Stimulated activated CD4-positive, alpha-beta T cell treated with anti-CD3 and anti-CD28 coated beads, Interleukin-4, amount 100 ng/mL, for 4 hours (primary cell): ENCODE data around the gene SPOPL.
"Not testable (repeated sequence)": the region's sequence is repeated elsewhere in the genome, so short reads cannot be mapped to it uniquely, and the experiment has no call there.

Experiments
- DNase-seq, 2 experiments: peaks; one replicate each; pipeline ENCODE4 v3.0.0-alpha.2; 2020

SPOPL gene

DNA sequence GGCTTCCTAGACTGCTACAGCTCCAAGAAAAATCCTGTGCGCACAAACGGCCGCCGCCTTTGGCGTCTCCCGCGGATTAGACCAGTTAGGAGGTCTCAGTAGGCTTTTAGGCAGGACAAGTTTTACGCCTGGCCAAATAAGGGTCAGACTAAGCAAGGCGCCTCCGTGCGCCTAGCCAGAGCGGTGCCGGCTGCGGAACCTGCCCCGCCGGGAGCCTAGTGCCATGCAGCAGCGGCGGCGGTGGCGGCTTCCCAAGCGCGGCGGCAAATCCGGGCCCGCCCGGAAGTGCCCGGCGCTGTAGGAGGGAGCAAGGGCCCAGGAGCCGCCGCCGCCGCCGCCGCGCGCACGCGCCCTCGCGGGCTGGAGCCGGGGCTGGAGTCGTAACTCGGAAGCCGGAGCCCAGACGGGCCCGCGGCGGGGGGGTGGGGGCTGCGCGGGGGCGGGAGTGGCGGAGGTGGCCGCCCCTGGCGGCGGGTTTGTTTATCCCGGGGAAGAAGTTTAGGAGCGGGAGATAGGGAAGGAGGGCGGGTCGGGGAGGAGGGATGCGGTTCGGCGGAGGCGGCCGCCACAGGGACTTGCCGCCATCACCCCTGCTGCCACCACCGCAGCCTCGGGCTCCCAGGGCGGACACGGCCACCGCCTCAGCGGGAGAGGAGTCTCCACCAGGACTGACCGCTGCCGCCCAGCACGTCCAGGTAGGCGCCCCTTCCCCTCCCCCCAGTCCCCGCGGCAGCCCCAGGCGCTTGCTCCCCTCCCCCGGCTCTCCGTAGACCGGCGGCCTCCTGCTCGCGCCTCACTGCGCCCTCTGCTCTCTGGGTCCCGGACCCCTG is at the start of gene SPOPL:
Gene SPOPL (plus strand): TSS at position 346 of the 830 bp plus-strand sequence. CDS start 48,447 bp downstream, outside the sequence.
- DNase-seq = peak; percentile 81 to 89

DNA sequence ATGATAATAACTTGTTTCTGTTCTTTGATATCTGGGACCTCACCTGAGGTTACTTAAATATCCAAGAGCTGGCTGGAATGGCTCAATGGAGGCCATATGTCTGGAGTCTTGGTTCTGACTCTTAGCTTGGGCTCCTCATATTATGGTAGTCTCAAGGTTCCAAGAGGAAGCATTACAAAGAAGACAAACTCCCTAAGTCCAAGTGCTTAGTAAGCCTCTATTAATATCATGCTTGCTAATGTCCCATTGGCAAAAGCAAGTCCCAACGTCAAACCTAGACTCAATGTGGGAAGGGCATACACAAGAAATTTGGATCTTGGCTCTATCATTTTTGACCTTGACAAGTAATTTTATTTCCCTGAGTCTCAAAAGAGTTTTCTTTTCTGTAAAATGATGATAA is 49.2 kb upstream of the SPOPL start:
- DNase-seq = no peak

DNA sequence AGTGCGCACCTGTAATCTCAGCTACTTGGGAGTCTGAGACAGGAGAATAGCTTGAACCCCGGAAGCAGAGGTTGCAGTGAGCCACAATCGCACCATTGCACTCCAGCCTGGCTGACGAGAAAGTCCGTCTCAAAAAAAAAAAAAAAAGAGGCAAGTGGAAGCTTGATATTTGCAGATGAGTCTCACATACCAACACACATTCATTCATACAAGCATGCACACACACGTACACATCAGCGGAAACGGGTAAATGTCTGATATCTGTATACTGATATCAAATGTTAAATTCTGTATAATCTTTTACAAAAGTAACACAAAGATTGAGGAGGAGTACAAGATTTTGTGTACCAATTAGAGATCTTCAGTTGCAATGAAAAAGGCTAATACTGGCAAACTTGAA is 47.8 kb upstream of the SPOPL start:
- DNase-seq = no peak

DNA sequence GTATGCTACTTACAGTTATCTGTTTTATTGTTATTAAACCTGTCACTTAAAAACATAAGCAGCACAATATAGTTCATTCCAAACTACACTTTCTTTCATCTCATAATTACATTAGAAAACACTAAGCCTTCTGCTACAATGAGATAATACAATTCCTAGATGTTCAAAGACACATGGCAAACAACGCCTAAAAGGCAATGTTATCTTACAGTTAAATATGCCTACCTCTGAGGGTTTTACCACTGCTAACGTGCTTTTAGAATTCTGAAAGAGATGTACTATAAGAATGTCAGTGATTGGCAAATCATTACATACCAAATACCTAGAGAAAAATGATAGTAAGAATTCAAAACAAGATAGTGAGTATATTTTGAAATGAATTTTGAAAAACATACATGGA is 46.8 kb upstream of the SPOPL start:
- no peak for DNase-seq

DNA sequence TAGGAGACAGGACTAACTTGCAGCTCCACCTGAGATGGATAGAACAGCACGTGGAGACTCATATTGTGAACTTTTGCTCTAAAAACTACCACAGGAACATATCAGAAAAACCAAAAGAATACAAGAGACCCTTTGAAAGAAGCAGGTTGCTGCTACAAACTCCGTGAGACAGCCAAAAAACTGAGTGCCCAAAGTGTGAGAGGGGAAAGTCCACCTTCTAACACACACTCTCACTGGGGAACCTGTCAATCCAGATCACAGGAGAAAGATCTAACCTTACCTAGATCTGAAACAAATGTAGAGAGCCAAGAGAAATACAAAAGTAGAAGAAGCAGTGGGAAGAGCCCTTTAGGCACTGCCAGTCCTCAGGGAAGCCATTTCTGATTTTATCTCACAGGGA is 46.3 kb upstream of the SPOPL start:
- no peak for DNase-seq

DNA sequence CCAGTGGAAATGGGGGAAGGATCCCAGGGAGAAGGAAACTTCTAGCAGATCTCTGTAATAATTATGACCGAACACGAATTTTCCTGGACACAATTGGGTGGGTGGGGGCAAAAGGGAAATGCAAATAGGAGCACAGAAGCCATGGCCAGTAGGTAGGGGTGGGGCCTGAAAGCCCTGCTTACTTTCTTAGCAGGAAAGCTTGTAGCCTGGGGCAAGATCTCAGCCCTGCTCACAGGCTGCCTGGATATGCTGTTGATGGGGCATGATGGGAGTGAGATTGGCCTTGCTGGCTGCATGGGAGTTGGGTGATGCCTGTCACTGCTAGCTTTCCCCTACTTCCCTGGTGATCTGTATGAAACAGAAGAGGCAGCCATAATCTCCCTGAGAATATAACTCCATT is 45.9 kb upstream of the SPOPL start:
- no peak for DNase-seq

DNA sequence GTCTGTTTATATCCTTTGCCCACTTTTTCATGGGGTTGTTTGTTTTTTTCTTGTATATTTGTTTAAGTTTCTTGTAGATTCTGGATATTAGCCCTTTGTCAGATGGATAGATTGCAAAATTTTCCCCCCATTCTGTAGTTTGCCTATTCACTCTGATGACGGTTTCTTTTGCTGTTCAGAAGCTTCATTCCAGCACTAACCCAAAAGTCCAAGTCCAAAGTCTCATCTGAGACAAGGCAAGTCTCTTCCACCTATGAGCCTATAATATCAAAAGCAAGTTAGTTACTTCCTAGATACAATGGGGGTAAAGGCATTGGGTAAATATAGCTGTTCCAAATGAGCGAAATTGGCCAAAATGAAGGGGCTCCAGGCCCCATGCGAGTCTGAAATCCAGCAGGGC is 38.9 kb upstream of the SPOPL start:
- not testable (repeated sequence) for DNase-seq

DNA sequence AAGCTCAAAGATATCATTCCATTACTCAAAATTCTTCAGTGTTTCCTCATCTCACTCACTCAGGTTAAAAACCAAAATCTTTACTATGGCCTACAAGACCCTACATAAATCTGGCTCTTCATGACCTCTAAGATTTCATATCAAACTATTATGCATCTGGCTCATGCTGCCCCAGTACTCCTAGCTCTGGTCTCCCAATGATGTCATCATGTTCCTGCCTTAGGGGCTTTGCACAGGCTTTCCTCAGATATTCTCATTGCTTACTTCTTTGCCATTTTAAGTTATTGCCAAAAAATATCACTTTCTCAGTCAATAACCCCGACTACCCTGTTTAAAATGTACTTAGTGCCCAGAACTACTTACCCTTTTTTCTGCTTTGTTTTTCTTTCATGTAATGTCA is 33.0 kb upstream of the SPOPL start:
- no peak for DNase-seq

DNA sequence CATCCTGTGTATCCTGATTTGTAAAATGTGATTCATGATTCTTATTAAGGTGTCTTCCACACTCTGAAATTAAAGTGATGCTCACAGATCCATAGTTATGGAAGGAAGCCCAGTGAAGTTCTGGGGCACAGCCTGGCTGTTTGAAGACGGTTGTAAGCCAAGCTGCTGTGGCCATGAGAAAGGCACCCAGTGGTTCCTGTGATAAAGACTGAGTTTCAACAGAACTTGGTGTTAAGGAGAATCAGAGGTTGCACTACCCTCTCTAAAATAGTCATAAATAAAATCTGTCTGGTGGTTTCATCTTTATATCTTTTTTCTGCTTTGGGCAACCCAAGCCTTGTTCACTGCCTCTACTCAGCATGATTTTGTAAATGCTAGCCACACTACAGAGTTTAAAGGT is 32.2 kb upstream of the SPOPL start:
- DNase-seq = no peak

DNA sequence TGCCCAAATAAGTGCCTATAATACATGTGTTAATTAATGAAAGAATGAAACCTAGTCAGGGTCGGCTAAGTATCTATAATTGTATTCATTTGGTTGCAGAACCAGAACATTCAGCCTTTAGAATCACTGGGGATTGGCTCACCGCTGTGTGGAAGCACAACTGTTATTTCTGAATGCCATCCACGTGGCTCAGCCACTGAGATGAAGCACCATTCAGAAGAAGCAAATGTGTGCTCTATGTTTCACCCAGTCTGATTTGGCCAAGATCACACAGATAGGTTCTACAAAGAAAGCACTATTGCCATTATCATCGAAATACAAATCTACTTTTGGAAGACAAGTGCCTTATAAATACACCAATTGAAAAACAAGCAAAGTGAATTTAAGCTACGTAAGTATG is 30.6 kb upstream of the SPOPL start:
- no peak for DNase-seq

DNA sequence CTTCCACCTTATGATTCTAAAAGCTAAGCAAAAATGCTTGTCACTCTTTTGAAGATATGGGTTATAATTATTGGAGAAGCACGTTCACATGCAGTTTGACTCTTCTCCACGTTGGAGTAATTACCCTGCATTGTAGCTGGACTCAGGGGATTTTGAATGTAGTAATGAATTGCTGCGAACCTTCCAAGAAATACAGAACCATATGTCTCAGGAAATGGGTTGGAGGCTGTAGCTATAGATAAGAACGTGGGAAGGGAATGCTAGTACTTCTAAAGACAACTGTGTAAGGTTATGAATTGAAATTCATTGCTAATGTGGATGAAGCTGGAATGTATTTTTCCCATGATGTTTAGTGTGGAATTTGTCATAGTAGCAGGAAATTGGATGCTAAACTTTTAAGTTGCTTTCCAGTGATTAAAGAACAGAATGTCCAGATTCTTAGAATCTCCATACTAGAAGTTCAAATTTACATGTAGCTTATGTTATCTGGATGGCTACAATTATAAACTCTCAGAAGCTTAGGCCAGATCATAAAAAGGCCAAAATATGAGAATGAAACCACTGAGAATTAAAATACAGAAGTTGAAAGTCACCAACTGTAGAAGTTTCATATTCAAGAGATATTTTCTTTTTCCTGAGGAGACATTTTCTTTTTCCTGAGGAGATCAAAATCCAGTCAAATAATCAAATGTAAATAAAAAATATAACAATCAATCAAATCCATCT is 27.3 kb upstream of the SPOPL start:
- no peak for DNase-seq

DNA sequence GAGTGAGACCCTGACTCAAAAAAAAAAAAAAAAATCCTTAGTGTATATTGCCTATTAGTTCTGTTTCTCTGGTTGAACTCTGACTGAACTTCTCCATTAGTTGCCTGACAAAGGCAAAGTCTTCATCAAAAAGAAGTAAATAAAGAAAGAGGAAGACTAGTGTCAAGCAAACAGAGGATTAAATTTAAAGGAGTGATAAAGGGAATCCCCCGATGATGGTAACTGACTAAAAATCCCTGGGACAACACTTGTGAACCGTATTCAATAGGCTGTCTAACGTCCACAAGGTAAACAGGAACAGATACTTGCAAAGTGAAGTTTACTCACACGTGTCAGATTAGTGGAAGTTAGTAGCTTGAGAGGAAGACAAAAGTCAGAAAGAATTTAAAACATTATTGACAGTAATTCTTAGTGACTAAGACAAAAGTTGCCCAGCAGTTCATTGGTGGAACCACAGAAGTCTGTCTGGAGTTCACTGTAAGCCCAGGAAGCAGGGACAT is 26.2 kb upstream of the SPOPL start:
- no peak for DNase-seq

DNA sequence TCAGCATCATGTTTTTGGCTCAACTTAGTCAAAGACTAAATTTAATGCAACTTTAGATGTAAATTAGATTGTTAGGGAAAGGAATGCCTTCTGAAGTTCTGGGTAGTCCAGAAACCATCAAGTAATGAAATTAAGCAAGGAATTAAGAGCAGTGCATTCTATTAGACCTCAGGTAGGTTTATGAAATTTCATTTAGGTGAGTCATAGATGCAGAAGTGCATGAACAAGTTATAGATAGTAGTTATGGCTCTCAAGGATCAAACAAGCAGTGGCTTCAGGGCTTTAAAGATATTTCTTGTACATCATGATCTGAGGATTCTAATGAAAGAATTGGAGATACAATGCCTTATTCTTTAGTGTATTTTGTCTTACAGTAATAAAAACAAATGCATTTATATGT is 25.4 kb upstream of the SPOPL start:
- no peak for DNase-seq

DNA sequence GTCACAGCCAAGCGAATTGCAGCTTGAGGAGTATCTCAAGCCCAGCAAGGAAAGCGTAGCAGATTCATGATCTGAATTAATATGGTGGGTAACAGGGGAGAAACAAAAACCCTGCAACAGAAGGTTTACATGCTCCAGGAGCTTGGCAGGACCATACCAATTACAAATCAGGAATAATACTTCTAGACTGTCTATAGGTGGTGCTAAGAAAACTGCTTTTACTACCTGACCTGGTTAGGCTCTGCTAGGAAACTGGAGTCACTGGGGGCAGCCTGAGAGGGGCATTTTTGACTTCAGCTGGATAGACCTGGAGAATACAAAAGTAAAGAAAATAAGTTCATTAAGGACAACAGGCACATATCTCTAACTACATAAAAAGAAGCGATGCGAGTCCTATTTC is 24.6 kb upstream of the SPOPL start:
- no peak for DNase-seq

DNA sequence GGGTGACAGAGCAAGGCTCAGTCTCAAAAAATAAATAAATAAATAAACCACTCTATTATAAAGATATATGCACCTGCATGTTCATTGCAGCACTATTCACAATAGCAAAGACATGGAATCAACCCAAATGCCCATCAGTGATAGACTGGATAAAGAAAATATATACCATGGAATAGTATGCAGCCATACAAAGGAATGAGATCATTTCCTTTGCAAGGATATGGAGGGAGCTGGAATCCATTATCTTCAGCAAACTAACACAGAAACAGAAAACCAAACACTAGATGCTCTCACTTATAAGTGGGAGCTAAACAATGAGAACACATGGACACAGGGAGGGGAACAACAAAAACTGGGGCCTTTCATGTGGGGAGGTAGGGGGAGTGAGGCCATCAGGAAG is 18.8 kb upstream of the SPOPL start:
- DNase-seq = not testable (repeated sequence)

DNA sequence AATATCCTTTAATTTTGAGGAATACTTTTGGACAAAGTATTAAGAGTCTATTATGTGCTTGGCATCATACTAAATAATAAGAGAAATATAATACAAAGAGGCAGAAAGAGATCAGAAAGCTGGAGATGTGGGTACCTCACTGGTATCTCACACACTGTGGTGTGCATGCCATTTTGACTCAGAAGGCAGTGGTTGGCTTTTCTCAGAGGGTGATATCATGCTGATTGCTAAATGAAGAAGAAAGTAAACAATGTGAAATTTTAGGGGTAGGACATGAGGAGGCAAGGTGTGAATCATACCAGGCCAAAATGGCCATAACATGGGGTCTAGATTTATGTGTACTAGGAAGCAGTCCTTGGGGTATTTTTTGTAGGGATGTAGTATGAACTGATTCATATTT is 16.6 kb upstream of the SPOPL start:
- DNase-seq = no peak

DNA sequence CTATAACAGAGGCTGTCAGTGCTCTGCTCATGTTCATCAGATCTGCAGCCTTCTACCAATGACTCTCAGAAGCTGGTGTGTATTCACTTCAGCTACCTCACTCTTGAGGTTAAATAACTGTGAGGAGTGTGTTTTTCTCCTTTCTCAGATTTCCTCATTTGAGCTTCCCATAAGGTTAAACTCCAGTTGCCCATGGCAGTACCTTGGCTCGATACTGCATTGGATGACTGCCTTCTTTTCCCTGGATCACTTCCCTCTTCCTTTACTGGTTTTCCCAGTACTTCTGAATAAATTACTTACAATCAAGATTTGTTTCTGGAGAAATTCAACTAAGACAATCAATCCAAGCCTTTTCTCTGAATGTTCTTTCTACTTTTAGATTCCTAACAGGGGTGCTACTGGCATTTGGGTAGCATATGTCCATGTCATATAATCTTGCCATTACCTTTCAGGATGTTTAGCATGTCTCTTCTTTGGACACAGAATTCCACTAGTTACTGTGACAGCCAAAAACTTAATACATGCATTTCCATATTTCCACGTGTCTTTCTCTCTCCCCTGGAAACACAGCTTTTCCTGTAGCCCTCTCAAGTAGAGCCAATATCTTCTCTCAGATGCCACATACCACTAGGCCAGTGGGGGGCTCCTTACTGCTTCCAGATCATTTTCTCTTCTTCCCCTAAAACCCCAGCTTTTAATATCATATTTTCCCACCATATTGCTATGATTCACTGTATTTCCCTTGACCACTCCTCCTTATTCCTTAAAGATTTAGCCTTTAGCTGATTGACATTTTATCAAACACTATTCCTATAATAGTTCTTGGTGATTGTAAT is 15.0 kb upstream of the SPOPL start:
- no peak for DNase-seq

DNA sequence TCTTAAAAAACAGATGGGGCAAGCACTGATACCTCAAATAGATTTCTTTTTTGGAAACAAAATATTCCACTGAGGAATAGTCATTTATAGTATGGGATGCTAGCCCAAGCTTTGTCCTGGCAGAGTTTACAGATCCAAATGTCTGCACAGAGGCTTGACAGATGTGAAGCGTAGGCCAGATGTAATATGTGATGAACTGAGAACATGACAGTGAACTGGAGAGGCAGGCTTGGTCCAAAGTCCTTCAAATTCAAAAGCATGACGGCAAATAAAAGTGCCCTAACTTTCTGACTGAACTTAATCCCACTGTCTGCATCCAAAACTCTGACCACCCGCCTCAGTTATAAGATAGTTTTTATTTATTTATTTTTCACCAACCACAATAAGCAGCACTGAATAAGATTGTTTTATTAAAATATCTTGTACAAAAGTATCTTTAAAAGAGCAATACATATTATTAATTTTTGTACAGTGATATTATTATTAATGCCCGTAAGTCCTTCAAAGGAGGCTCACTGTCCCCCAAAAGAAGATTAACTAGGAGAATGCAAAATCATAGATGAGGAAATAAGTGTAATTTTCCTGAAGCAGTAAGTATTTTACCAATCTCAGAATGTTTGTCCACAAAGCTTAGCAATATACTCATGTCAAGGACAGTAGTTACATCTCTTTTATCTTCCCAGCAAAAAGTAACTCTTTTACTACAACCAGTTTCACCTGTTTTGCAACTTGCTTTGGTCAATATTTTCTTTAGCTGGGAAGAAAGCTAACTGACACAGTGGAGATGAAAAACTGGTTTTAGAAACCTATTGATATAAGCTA is 10.7 kb upstream of the SPOPL start:
- DNase-seq = no peak

DNA sequence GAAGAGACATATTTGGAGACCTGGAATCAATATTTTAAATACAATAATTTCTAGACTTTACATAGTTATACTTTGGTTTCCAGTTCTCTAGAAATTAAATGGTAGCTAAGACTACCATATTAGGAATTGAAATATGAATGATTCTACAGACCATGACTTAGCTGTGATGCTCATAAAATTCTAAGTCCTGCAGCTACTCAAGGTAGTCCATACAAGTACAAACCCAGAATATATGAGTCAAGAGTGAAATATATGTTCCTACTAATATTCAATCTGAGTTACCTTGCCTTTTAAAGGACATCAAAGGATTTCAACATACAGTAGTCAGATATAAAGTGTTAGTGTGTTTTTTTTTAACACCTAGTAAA is 10.1 kb upstream of the SPOPL start:
- no peak for DNase-seq

DNA sequence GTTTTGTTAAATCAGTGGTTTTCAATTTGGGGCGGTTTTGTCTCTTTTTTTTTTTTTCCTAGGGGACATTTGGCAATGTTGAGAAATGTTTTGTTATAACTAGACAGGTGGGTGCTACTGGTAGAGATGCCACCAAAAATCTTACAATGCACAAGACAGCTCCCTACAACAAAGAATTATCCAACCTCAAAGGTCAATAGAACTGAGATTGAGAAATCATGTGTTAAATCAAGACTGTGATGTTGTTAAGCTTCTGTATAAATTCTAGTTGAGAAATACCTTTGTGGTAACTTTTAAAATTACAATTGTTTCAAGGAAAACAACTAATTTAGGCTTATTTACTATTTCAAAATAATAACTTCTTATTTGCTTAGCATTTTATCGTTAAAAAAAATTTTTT is 9.4 kb upstream of the SPOPL start:
- DNase-seq = no peak

DNA sequence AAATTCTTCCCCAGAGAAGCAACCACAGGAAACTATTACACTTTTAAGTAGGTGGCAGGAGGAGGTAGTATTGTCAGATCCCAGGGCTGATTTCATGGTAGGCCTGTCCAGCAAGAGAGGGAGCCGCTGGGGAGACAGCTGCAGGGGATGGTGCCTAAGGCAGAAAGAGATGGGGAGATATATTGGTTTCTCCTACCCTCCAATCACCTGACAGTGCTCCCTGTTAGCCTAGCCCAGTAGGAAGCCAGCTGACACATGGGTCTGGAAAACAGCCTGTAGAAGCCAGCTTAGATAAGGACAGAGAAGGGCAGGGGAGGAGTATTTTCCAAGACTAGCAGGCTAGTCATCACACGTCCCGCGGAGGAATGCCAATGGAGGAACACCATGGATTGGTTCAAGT is 8.2 kb upstream of the SPOPL start:
- no peak for DNase-seq

DNA sequence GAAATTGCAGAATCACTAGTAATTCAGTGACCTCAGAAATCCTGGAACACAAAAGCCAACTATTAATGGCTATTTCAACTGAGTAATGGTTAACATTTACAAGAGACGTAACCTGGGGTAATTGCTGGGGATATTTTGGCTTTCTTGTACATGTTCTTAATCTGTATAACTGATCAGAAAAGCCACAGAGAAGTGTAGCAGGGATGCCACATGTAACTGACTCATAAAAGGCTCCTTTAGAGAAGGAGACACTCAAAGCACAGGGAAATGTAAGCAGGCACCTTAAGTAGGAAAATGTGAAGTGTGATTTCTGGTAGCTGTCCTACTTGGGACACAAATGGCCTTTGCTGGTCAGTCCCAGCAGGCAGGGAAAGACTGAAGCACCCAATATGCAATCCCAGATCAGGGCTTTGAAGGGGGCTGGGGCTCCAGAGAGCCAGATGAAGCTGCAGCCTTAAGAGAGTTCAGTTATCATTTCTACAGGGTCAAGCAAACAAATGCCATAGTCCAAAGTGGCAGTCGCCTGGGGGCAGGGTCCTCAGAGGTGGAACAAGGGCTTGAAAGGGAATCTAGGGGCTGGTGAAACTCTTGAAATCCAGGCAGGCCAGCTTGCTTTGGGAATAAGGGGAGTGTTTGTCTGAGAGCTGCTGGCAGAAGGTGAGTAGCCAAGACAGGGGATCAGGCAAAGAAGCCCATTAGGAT is 7.2 kb upstream of the SPOPL start:
- DNase-seq = no peak
